HCT116 (cell line): ENCODE results near the gene HSPA9. TPM values are rescaled to one million over a fixed set of nuclear protein-coding genes. Genes with fewer than 3 reads are reported as not detected.

Experiments used
- ATAC-seq: fragments of 200-7000 bp; cut with Tn5 transposase; 2 replicates; pipeline ENCODE4 v1.9.1; 2020; ENCODE audit warnings: mild to moderate bottlenecking, moderate library complexity
- BruUV-seq: library from RNA; stranded (reverse); fragments of 400-500 nt; replicated peaks from 2 replicates; lab custom pipeline; 2021; lab: Mats Ljungman, UMichigan
- CTCF ChIA-PET: fragments of 300-600 bp; sonication (Branson Sonifier 250); formaldehyde crosslinking; loops from one replicate; lab custom pipeline; 2021; ENCODE audit warnings: antibody characterized with exemption; lab: Charles Lee
- POLR2A ChIA-PET: fragments of 300-600, 350-600 bp; sonication (Branson Sonifier 250); formaldehyde crosslinking; loops from one replicate; lab custom pipeline; 2021; ENCODE audit warnings: antibody characterized with exemption; lab: Charles Lee
- RAD21 ChIA-PET, 2 experiments: fragments of 300-600 bp; sonication (Branson Sonifier 250); formaldehyde crosslinking; loops; one replicate each; lab custom pipeline; 2023; ENCODE audit warnings: low total read pairs in 2 of 2; ENCODE audit not compliant: uncharacterized antibody in 2 of 2, unreplicated experiment in 2 of 2, low non-redundant PET in 1 of 2; lab: Charles Lee
- DNase-seq: peaks from one replicate; pipeline ENCODE4 v3.0.0-alpha.2; 2010; ENCODE audit warnings: low read depth, low spot score
- H2AFZ ChIP-seq: fragments of 200-600 bp; shearing (Covaris generic), sonication (generic); 2 replicates; pipeline ENCODE4 v1.6.1; 2017; ENCODE audit warnings: low read depth, mixed run types, mixed read lengths, antibody characterized with exemption, low read length; ENCODE audit not compliant: poor library complexity, severe bottlenecking
- H3K27ac ChIP-seq: 2 replicates; pipeline ENCODE4 v1.5.1; 2012; ENCODE audit warnings: low read depth, low read length
- H3K27me3 ChIP-seq: fragments of 200-600 bp; sonication (generic); 2 replicates; pipeline ENCODE4 v1.6.1; 2016; ENCODE audit warnings: mixed run types, low read length, mixed read lengths; ENCODE audit not compliant: insufficient read depth
- H3K36me3 ChIP-seq, 2 experiments: fragments of 200-500 bp in 1 of 2; fragments of 200-600 bp in 1 of 2; sonication (Bioruptor generic) in 1 of 2; sonication (generic) in 1 of 2; 2 replicates each; pipeline versions ENCODE4 v1.5.1 to v1.6.1; 2014 to 2016; ENCODE audit warnings: low read length in 2 of 2, inconsistent platforms in 1 of 2, mixed read lengths in 1 of 2, mixed run types in 1 of 2; ENCODE audit not compliant: insufficient read depth in 2 of 2, control insufficient read depth in 1 of 2
- H3K4me1 ChIP-seq, 2 experiments: fragments of 200-600 bp in 1 of 2; sonication (generic) in 1 of 2; 2 replicates each; pipeline versions ENCODE4 v1.5.1 to v1.6.1; 2012 to 2017; ENCODE audit warnings: low read length in 2 of 2, inconsistent platforms in 1 of 2, mild to moderate bottlenecking in 1 of 2, mixed read lengths in 1 of 2, mixed run types in 1 of 2, moderate library complexity in 1 of 2; ENCODE audit not compliant: insufficient read depth in 2 of 2, control insufficient read depth in 1 of 2
- H3K4me2 ChIP-seq: fragments of 200-600 bp; sonication (generic); 2 replicates; pipeline ENCODE4 v1.6.1; 2017; ENCODE audit warnings: mixed run types, low read length, mixed read lengths
- H3K4me3 ChIP-seq, 2 experiments: fragments of 200-600 bp in 1 of 2; sonication (generic) in 1 of 2; replicated peaks in 1 of 2; 2 replicates each; pipeline ENCODE4 v1.5.1; 2011 to 2016; ENCODE audit warnings: low read length in 2 of 2, control low read depth in 1 of 2, low read depth in 1 of 2, mild to moderate bottlenecking in 1 of 2, mixed read lengths in 1 of 2, mixed run types in 1 of 2
- H3K79me2 ChIP-seq: fragments of 200-600 bp; sonication (generic); 2 replicates; pipeline ENCODE4 v1.6.1; 2017; ENCODE audit warnings: mild to moderate bottlenecking, mixed run types, low read length, moderate library complexity, mixed read lengths; ENCODE audit not compliant: insufficient read depth
- H3K9ac ChIP-seq: fragments of 200-600 bp; sonication (generic); 2 replicates; pipeline ENCODE4 v1.6.1; 2016; ENCODE audit warnings: low read length, mixed read lengths
- H3K9me2 ChIP-seq: fragments of 200-600 bp; sonication (generic), shearing (Covaris generic); 2 replicates; pipeline ENCODE4 v1.6.1; 2017; ENCODE audit warnings: mixed run types, mild to moderate bottlenecking, moderate library complexity; ENCODE audit not compliant: insufficient read depth
- H3K9me3 ChIP-seq, 2 experiments: fragments of 200-500 bp in 1 of 2; fragments of 200-600 bp in 1 of 2; sonication (Bioruptor generic) in 1 of 2; sonication (generic) in 1 of 2; 2 replicates each; pipeline ENCODE4 v1.6.1; 2014 to 2017; ENCODE audit warnings: low read length in 2 of 2, mixed read lengths in 2 of 2, inconsistent platforms in 1 of 2, low read depth in 1 of 2, mild to moderate bottlenecking in 1 of 2, mixed run types in 1 of 2, moderate library complexity in 1 of 2; ENCODE audit not compliant: control insufficient read depth in 1 of 2, insufficient read depth in 1 of 2
- H4K20me1 ChIP-seq: fragments of 200-600 bp; sonication (generic), shearing (Covaris generic); 2 replicates; pipeline ENCODE4 v1.6.1; 2017; ENCODE audit warnings: mixed run types, mild to moderate bottlenecking, moderate library complexity; ENCODE audit not compliant: insufficient read depth
- CBX3 ChIP-seq: IDR thresholded peaks from 2 replicates; pipeline ENCODE4 v1.6.1; 2012; ENCODE audit warnings: low read depth
- FOSL1 ChIP-seq: IDR thresholded peaks from 2 replicates; pipeline ENCODE4 v1.6.1; 2012; ENCODE audit warnings: low read depth
- POLR2AphosphoS5 ChIP-seq: IDR thresholded peaks from 2 replicates; pipeline ENCODE4 v1.6.1; 2011; ENCODE audit warnings: mild to moderate bottlenecking, low read depth, low read length, moderate library complexity
- intact Hi-C: fragments of 100-400 bp; cut with micrococcal nuclease; formaldehyde crosslinking; loops from 2 replicates; pipeline ENCODE4 v1.10.0; 2022
- total RNA-seq: library from RNA; stranded (reverse); gene quantifications from one replicate; pipeline ENCODE4 v1.2.1, GENCODE V29; 2021; ENCODE audit not compliant: unreplicated experiment
- TF ChIP-seq, protein P1 (sequence below), 3 experiments: fragments of 200-600 bp in 1 of 3; sonication (generic) in 1 of 3; IDR thresholded peaks in 2 of 3; conservative IDR thresholded peaks in 1 of 3; 2 replicates each; pipeline ENCODE4 v1.5.1; 2012 to 2017; ENCODE audit warnings: low read depth in 2 of 3, low read length in 2 of 3, antibody characterized with exemption in 1 of 3, borderline replicate concordance in 1 of 3, control low read depth in 1 of 3, mild to moderate bottlenecking in 1 of 3, mixed read lengths in 1 of 3, mixed run types in 1 of 3, moderate library complexity in 1 of 3; ENCODE audit not compliant: insufficient read depth in 1 of 3

The HSPA9 gene
- total RNA-seq, 1 experiment from 2014 or later = 486 TPM

DNA sequence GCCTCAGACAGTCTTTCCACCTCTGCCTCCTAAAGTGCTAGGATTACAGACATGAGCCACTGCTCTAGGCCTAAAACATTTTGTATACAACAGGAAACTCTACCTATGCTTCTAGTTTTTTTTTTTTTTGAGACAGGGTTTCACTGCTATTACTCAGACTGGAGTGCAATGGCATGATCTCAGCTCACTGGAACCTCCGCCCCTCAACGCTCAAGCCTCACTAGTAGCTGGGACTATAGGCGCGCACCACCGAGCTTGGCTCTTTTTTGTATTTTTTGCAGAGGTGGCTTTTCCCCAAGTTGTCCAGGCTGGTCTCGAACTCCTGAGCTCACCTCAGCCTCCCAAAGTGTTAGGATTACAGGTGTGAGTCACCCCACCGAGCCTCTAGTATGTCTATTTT is 5.4 kb downstream of the HSPA9 start:
- no TSS peak for BruUV-seq
- POLR2A ChIA-PET = interaction anchor here (1.3 kb wide), 1 partner anchor 17 kb away, joined by 5 read pairs; no protein-coding TSS in a partner anchor
- intact Hi-C loops = no loop called here
- Histone ChIP-seq H3K27me3 (no peaks in the 10 kb centered on the region), H3K4me2 (no peak overlapping the region), H3K4me3 (no peak overlapping the region), H4K20me1 (peaks cover 22% of the 10 kb centered on the region; the same call in 1 of the 2 replicates), H3K9me2 (no peaks in the 10 kb centered on the region), H3K79me2 (peaks cover 100% of the 10 kb centered on the region), H3K9me3 (no peaks in the 10 kb centered on the region), H3K9ac (no peak overlapping the region), H3K4me1 (peaks cover 5 to 14% of the 10 kb centered on the region in 2 experiments; a peak in 3 of 4 replicates), H3K27ac (no peak overlapping the region), H2AFZ (no peak overlapping the region), H3K36me3 (peaks cover 80 to 87% of the 10 kb centered on the region in 2 experiments)
- no peak for DNase-seq
- TF ChIP-seq POLR2AphosphoS5 (peak; percentile 44; the same call in 1 of the 2 replicates), CBX3 (no peak)
- no peak for ATAC-seq
- RAD21 ChIA-PET = no interaction called here
- CTCF ChIA-PET = no interaction called here

DNA sequence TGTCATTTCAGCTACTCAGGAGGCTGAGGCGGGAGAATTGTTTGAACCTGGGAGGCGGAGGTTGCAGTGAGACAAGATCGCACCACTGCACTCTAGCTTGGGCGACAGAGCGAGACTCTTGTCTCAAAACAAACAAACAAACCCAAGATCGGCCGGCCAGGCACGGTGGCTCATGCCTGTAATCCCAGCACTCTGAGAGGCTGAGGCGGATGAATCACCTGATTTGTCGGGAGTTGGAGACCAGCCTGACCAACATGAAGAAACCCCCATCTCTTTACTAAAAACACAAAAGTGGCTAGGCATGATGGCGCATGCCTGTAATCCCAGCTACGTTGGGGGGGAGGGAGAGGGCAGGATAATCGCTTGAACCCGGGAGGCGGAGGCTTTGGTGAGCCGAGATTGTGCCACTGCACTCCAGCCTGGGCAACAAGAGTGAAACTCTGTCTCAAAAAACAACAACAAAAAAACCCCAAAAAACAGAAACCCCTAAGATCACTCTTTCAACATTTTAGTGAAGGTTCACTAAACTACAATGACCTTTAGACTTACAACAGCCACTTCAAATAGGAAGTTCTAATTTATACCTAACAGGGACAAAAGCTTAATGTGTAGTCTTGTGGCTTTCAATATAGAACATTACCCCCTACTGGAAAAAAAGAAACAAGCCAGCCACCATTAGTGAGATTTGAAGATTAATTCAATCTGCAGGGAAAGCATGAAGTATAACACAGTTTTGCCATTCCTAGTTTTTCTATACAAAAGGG is 7.0 kb downstream of the HSPA9 start:
- H3K79me2 ChIP-seq = peaks cover 100% of the 10 kb centered on the region
- ATAC-seq = no peak
- TF ChIP-seq, protein P1, sequence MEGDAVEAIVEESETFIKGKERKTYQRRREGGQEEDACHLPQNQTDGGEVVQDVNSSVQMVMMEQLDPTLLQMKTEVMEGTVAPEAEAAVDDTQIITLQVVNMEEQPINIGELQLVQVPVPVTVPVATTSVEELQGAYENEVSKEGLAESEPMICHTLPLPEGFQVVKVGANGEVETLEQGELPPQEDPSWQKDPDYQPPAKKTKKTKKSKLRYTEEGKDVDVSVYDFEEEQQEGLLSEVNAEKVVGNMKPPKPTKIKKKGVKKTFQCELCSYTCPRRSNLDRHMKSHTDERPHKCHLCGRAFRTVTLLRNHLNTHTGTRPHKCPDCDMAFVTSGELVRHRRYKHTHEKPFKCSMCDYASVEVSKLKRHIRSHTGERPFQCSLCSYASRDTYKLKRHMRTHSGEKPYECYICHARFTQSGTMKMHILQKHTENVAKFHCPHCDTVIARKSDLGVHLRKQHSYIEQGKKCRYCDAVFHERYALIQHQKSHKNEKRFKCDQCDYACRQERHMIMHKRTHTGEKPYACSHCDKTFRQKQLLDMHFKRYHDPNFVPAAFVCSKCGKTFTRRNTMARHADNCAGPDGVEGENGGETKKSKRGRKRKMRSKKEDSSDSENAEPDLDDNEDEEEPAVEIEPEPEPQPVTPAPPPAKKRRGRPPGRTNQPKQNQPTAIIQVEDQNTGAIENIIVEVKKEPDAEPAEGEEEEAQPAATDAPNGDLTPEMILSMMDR (IDR thresholded peaks at IDR 0.05 in 2 of 3, conservative IDR thresholded peaks at IDR 0.05 in 1 of 3; ENCODE audit: borderline replicate concordance in 1 of 3, insufficient read depth in 1 of 3, low read depth in 2 of 3, low read length in 2 of 3) = peak in 1 of 3 experiments; percentile 25; a peak in 2 of 6 replicates
- TF ChIP-seq FOSL1 = no peak
- TF ChIP-seq, all 23 proteins: peak for 1

More for the DNA sequence above, 7.0 kb downstream of the HSPA9 start:
- CTCF ChIA-PET = no interaction called here
- RAD21 ChIA-PET = no interaction called here
- no peak overlapping the region for H3K9ac ChIP-seq
- no peak for DNase-seq
- H3K9me3 ChIP-seq = no peaks in the 10 kb centered on the region
- H4K20me1 ChIP-seq = peaks cover 32% of the 10 kb centered on the region; the same call in 1 of the 2 replicates
- no peaks in the 10 kb centered on the region for H3K9me2 ChIP-seq
- POLR2A ChIA-PET = interaction anchor here (3.3 kb wide), 1 partner anchor 12 kb away, joined by 9 read pairs; no protein-coding TSS in a partner anchor
- H3K36me3 ChIP-seq = peaks cover 82 to 94% of the 10 kb centered on the region in 2 experiments
- H3K27ac ChIP-seq = no peak overlapping the region
- intact Hi-C loops = no loop called here
- H3K4me1 ChIP-seq = peaks cover 0 to 6% of the 10 kb centered on the region in 2 experiments; a peak in 1 of 4 replicates
- H3K4me2 ChIP-seq = no peak overlapping the region
- H3K27me3 ChIP-seq = no peaks in the 10 kb centered on the region
- H3K4me3 ChIP-seq = no peak overlapping the region
- no TSS peak for BruUV-seq
- no peak overlapping the region for H2AFZ ChIP-seq
